GM10266 (cell line): Measurements from ENCODE around the gene FCER1G.

ENCODE experiments used
- DNase-seq: peaks from one replicate; pipeline ENCODE4 v3.0.0; 2012; ENCODE audit errors: extremely low spot score
- TF ChIP-seq, protein P1 (sequence below): IDR thresholded peaks from 2 replicates; pipeline ENCODE4 v1.5.1; 2012; ENCODE audit warnings: mild to moderate bottlenecking, low read depth; ENCODE audit not compliant: control insufficient read depth, insufficient read depth; ENCODE audit errors: missing control alignments

Gene FCER1G

DNA sequence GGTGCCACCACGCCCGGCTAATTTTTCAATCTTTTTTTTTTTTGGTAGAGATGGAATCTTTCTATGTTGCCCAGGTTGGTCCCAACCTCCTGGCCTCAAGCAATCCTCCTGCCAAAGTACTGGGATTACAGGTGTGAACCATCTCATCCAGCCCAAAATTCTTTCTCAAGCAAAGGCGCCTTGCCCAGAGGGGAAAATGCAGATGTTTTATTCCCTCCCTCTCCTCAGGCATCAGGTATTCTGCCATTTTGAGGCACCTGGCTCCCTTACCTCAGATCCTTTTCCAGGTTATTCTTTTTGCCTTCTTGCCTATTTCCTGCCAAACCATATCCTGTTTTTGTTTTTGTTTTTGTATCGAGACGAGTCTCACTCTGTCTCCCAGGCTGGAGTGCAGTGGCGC is 26.7 kb upstream of the FCER1G start:
- TF ChIP-seq, protein P1, sequence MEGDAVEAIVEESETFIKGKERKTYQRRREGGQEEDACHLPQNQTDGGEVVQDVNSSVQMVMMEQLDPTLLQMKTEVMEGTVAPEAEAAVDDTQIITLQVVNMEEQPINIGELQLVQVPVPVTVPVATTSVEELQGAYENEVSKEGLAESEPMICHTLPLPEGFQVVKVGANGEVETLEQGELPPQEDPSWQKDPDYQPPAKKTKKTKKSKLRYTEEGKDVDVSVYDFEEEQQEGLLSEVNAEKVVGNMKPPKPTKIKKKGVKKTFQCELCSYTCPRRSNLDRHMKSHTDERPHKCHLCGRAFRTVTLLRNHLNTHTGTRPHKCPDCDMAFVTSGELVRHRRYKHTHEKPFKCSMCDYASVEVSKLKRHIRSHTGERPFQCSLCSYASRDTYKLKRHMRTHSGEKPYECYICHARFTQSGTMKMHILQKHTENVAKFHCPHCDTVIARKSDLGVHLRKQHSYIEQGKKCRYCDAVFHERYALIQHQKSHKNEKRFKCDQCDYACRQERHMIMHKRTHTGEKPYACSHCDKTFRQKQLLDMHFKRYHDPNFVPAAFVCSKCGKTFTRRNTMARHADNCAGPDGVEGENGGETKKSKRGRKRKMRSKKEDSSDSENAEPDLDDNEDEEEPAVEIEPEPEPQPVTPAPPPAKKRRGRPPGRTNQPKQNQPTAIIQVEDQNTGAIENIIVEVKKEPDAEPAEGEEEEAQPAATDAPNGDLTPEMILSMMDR, result no peak
- DNase-seq, result no peak

DNA sequence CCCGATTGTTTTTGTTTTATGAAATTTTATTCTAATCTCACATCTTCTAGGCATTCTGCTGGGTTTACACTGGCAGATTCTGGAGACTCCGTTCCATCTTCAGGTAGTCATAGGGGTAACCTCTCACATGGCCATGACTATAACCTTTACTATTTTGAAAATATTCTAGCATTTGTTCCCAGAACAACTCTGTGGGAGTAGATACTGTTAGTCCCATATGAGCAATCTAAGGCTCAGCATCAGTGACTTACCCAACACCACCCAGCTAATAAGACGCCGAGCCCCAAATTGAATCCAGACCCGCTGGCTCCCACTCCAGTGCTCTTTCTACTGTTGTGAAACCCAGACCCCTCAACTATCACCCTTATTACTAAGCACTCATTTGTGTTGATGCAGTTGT is 26.1 kb upstream of the FCER1G start:
- TF ChIP-seq, protein P1, result no peak
- no peak for DNase-seq

DNA sequence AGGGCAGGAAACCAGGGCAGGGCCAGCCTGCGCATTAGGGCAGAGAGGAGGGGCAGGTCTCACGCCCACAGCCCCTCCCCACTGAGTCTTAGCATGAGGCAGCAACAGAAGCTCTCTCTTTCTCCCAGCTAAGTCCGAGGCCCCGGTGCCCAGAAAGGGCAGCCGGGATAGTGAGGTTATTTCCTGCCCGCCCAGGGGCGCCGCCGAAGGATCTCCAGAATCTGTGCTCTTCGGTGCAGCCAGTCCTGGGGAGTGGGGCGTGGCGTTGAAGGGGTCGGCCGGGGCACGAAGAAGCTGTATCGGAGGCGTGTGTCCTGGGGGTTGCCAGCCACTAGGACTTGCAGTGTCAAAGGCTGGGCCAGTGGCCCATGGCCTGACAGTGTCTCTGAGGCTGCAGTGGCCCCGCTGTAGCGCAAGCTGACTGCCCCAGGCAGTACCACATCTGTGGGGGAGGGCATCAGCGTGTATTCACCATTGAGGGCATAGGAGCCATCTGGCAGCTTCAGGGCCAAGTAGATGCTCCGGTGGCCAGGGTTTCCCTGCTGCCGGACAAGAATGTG is 24.1 kb upstream of the FCER1G start:
- DNase-seq, result no peak
- TF ChIP-seq, protein P1, result no peak

DNA sequence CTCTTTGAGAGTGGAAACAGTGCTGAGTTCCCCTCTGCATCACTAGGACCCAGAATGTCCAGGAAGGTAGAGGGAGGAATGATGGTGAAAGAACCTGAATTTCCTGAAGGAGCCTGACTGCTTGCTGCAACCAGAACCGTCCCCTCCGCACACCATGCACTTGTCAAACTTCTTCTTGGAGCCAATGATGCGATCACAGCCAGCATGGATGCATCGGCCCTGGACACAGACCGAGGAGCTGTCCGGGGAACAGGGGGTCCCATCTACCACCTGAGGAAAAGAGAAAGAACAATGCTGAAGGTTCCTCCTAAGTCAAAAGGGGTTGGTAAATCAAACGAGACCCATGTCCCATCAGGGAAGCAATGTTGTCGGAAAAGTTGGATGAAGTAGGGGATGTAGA is 23.1 kb upstream of the FCER1G start:
- no peak for DNase-seq
- TF ChIP-seq, protein P1, result no peak

DNA sequence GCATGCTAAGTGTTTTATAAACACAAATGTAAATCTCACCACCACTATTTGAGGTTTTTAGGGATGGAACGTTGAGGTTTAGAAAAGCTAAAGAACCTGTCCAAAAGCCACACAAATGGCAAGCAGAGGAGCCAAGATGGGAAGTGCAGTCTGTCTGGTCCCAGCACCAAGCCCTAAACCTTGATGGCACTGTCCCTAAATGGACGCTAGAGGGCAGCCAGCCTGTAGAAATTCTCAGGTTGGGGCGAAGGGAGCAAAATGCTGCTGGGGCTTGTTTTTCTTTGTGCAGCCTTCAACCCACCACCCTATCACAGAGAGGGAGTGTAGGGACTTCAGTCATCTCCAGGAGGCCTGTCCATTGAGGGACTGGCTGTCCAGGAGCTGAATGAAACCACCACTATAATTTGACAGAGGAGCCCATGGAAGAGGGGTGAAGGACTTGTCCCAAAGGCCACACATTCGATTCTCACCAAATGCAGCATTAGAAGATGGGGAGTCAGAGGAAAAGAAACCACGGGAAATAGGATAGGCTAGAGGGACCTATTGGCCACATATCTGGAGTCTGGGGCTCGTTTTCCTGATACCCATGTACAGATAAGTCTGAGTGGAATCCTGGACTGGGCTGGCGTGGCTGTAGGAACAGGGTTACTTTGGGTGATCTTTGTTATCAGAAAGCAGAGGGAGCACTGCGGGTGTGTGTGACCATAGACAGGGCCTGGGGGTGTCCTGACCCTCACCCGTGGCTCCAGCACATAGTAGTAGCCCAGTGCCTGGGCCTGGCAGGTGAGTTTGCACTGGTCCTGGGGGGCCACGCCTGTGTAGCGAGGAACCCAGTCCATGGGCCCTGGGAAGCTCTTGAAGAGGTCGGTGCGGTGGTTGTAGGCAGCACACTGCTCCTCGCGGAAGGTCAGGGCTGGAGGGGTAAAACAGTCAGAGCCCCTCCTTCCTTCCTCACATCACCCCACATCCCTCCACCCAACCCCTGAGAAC is 22.3 kb upstream of the FCER1G start:
- peak; percentile 78 for DNase-seq
- TF ChIP-seq, protein P1, result peak; percentile 96

DNA sequence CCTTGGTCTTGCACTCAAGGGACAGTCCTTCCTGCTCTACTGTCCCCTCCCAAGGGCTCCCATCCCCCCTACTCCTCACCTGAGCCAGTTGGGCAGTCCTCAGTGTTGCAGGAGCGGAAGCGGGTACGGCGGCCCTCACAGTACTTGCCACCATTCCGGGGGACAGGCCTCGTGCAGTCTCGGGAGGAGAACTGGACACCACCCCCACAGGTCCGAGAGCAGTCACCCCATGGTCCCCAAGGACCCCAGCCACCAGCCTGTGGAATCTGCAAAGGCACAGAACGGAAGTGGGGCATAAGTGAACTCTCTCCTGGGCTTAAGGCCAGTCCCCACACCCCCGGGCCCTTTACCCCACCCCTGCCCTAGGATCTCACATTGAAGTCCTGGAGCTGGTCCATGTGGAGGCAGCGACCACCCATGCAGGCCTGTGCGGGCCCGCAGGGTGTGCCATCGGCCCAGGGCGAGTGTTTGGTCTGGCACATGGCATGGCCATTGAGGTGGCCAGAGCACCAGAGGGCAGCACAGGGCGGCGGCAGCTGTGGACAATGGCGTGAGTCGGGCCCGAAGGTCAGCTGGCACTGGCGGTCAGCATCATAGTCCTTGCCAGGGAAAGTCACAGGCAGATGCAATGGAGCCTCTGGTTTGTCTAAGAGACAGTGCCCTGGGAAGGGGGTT is 21.4 kb upstream of the FCER1G start:
- TF ChIP-seq, protein P1, result no peak
- DNase-seq, result no peak
